DLD1 (cell line): ENCODE results near the gene ABHD16B.

Experiments
- in situ Hi-C: cut with HindIII; loops from 2 replicates; pipeline ENCODE4 v1.10.0; 2017; ENCODE audit warnings: low sequenced_read_pairs

Gene ABHD16B

GRCh38 chr20:63861365-63861934 is at the start of gene ABHD16B:
ABHD16B (plus strand) TSS chr20:63861498; CDS start chr20:63861541, 43 bp downstream.
- in situ Hi-C loops: no loop called here

DNA sequence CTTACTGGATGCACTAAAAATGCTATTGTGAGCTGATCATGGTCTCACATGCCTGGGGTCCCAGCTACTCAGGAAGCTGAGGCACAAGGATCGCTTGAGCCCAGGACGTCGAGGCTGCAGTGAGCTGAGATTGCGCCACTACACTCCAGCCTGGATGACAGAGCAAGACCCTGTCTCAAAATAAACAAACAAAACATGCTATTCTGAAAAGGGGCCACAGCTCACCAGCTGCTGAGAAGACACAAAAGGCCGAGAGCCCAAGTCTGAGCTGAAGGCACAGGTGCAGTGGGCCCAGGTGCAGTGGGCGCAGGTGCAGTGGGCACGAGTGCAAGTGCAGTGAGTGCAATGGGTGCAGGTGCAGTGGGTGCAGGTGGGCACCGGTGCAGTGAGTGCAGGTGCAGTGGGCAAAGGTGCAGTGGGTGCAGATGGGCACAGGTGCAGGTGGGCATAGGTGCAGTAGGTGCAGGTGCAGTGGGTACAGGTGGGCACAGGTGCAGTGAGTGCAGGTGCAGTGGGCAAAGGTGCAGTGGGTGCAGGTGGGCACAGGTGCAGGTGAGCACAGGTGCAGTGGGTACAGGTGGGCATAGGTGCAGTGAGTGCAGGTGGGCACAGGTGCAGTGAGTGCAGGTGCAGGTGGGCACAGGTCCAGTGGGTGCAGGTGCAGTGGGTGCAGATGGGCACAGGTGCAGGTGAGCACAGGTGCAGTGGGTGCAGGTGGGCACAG is 46.2 kb upstream of the ABHD16B start:
- in situ Hi-C loops: no loop called here

DNA sequence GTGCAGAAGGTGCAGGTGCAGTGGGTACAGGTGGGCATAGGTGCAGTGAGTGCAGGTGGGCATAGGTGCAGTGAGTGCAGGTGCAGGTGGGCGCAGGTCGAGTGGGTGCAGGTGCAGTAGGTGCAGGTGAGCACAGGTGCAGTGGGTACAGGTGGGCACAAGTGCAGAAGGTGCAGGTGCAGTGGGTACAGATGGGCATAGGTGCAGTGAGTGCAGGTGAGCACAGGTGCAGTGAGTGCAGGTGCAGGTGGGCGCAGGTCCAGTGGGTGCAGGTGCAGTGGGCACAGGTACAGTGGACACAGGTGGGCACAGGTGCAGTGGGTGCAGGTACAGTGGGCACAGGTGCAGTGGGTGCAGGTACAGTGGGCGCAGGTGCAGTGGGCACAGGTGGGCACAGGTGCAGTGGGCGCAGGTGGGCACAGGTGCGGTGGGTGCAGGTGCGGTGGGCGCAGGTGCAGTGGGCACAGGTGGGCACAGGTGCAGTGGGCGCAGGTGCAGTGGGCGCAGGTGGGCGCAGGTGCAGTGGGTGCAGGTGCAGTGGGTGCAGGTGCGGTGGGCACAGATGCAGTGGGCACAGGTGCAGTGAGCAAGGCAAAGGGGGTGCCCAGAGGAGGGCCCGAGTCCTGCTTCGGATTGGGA is 45.6 kb upstream of the ABHD16B start:
- in situ Hi-C loops: no loop called here

- in situ Hi-C loops: no loop called here
These were observed 41.9 kb upstream of the ABHD16B start for GRCh38 chr20:63819224-63819921.

- in situ Hi-C loops: no loop called here
These were observed 39.5 kb upstream of the ABHD16B start for GRCh38 chr20:63821811-63822210.

- in situ Hi-C loops: no loop called here
These were observed 39.0 kb upstream of the ABHD16B start for GRCh38 chr20:63822276-63822696.

GRCh38 chr20:63823691-63824311 is 37.5 kb upstream of the ABHD16B start:
- in situ Hi-C loops: no loop called here

- in situ Hi-C loops: no loop called here
These were observed 35.8 kb upstream of the ABHD16B start for GRCh38 chr20:63825331-63826118.

GRCh38 chr20:63826753-63827152 is 34.5 kb upstream of the ABHD16B start:
- in situ Hi-C loops: no loop called here

DNA sequence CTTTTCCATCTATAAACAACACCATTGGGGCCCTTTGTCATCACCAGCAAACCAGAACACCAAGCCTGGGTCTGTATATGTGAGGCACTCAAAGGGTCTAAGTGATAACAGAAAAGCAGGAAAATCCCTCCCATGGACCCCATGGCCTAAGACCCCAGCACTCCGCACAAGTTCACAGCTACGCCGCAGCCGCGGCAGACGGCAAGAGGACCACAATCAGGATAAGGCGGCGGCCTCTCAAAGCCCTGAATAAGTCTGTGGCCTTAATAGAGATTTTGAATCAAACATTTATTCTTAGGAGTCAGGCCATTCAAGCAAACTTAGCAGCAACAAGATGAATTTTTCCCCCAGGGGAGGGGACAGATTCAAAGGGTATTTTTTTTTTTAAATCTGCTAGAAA is 33.2 kb upstream of the ABHD16B start:
- in situ Hi-C loops: no loop called here

- in situ Hi-C loops: no loop called here
These were observed 32.8 kb upstream of the ABHD16B start for GRCh38 chr20:63828545-63828944.

GRCh38 chr20:63828951-63829350 is 32.3 kb upstream of the ABHD16B start:
- in situ Hi-C loops: no loop called here

DNA sequence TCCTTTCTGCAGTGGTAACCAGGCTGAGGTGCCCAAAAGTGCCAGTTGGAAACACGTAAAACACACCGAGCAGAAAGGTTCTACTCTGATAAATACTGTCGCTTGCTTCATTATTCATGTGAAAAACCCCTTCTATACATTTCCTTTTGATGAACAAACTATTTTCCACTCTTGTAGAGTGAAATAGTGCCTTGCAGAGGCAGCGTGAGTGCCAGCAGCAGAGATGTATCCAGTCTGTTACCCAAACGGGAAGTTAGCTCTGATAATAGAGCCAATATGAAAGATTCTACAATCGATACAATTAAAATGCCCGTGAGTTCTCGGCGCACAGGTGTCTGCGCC is 31.7 kb upstream of the ABHD16B start:
- in situ Hi-C loops: no loop called here

- in situ Hi-C loops: no loop called here
These were observed 31.1 kb upstream of the ABHD16B start for GRCh38 chr20:63829945-63830835.

DNA sequence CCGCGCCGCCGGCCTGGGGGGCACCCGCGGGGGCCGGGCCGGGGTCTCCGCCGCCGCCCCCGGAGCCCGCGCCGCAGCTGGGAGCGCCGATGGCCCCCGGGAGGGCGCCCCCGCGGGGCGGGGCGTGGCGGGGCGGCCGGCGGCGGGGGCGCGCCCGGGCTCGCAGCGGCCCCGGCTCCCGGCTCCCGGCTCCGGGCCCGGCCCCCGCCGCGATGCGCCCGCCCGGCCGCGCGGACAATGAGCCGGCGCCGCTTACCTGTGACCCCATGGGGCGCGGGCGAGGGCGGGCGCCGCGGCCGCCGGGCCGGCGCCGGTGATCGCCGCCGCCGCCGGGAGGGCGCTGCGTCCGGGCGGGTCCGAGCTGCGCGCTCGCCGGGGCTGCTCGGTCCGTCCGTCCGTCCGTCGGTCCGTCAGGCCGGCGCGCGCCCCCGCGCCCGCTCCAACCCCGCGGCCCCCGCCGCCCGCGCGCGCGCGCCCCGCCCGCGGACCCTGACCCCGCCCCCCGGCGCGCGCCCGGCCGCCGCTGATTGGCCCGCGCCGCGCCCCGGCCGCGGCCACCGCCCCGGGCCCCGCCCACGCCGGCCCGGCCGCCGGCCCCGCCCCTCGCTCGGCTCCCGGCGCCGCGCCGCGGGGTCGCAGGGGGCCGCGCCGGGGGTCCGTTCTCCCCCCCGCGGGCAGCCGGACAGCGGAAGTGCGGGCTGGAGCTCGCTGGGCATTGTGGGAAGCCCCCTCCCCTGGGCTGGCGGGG is 30.3 kb upstream of the ABHD16B start, which contains the start of gene ZBTB46:
ZBTB46 (minus strand) TSS at position 424 of the 748 bp plus-strand sequence. CDS start 40,507 bp downstream, outside the sequence.
- in situ Hi-C loops: no loop called here

DNA sequence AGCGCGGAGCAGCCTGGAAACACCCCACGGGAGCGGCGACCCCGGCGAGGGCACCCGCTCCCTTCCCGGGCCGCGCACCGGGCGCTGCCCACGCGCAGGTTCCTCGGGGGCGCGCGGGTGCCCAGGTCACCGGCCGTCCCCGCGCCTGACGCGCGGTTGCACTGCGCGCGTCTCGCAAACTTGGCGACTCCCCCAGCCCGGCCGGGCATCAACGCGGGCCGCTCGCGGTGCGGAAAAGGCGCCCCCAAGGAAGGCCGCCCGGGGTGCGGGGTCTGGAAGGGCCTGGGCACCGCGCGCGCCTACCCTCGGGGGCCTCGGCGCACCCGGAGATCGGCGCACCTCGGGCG is 29.7 kb upstream of the ABHD16B start:
- in situ Hi-C loops: no loop called here

GRCh38 chr20:63831993-63832686 is 29.2 kb upstream of the ABHD16B start:
- in situ Hi-C loops: no loop called here
